GM23338 (cell line): ENCODE measurements around the gene PPP1R12A.

ENCODE experiments used
- CTCF ChIP-seq, 2 experiments: fragments of 200-600 bp in 1 of 2; sonication (generic) in 1 of 2; conservative IDR thresholded peaks; 2 replicates each; pipeline versions ENCODE4 v1.5.1 to v1.6.1; 2016 to 2017; ENCODE audit warnings: antibody characterized with exemption in 2 of 2, low read depth in 2 of 2, mild to moderate bottlenecking in 2 of 2, moderate library complexity in 1 of 2
- EZH2 ChIP-seq: fragments of 200-600 bp; sonication (generic); IDR thresholded peaks from one replicate; pipeline ENCODE4 v1.8.0; 2017; ENCODE audit warnings: antibody characterized with exemption, mild to moderate bottlenecking, low read depth; ENCODE audit not compliant: unreplicated experiment
- EZH2phosphoT487 ChIP-seq: fragments of 200-600 bp; sonication (generic); IDR thresholded peaks from one replicate; pipeline ENCODE4 v1.8.1; 2018; ENCODE audit warnings: antibody characterized with exemption; ENCODE audit not compliant: unreplicated experiment
- JUNB ChIP-seq: IDR thresholded peaks from one replicate; pipeline ENCODE4 v1.6.1; 2016; ENCODE audit warnings: antibody characterized with exemption; ENCODE audit not compliant: unreplicated experiment
- POLR2AphosphoS5 ChIP-seq: IDR thresholded peaks from 2 replicates; pipeline ENCODE4 v1.6.1; 2016; ENCODE audit warnings: antibody characterized with exemption, low read depth
- ZNF331 ChIP-seq: fragments of 250-450 bp; sonication (Bioruptor Pico); IDR thresholded peaks from 2 replicates; pipeline ENCODE4 v1.5.0; 2020; ENCODE audit warnings: low read depth, mild to moderate bottlenecking, moderate library complexity
- TF ChIP-seq, protein P1 (sequence below): IDR thresholded peaks from one replicate; pipeline ENCODE4 v1.6.1; 2018; ENCODE audit warnings: antibody characterized with exemption; ENCODE audit not compliant: unreplicated experiment

- TF ChIP-seq POLR2AphosphoS5 (no peak), CTCF (conservative IDR thresholded peaks at IDR 0.05; ENCODE audit: low read depth in 2 of 2) (no peak), EZH2phosphoT487 (no peak), JUNB (no peak), EZH2 (no peak), ZNF331 (CRISPR knock-in tag) (no peak)
- TF ChIP-seq, protein P1, sequence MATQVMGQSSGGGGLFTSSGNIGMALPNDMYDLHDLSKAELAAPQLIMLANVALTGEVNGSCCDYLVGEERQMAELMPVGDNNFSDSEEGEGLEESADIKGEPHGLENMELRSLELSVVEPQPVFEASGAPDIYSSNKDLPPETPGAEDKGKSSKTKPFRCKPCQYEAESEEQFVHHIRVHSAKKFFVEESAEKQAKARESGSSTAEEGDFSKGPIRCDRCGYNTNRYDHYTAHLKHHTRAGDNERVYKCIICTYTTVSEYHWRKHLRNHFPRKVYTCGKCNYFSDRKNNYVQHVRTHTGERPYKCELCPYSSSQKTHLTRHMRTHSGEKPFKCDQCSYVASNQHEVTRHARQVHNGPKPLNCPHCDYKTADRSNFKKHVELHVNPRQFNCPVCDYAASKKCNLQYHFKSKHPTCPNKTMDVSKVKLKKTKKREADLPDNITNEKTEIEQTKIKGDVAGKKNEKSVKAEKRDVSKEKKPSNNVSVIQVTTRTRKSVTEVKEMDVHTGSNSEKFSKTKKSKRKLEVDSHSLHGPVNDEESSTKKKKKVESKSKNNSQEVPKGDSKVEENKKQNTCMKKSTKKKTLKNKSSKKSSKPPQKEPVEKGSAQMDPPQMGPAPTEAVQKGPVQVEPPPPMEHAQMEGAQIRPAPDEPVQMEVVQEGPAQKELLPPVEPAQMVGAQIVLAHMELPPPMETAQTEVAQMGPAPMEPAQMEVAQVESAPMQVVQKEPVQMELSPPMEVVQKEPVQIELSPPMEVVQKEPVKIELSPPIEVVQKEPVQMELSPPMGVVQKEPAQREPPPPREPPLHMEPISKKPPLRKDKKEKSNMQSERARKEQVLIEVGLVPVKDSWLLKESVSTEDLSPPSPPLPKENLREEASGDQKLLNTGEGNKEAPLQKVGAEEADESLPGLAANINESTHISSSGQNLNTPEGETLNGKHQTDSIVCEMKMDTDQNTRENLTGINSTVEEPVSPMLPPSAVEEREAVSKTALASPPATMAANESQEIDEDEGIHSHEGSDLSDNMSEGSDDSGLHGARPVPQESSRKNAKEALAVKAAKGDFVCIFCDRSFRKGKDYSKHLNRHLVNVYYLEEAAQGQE, result no peak
These were observed 92.3 kb downstream of the PPP1R12A start for GRCh38 chr12:79842630-79843029.
